C4-2B (cell line): Measurements from ENCODE around the gene CD1E.
"Not testable (repeated sequence)": the region's sequence is repeated elsewhere in the genome, so short reads cannot be mapped to it uniquely, and the experiment has no call there.

Experiments used
- H3K27ac ChIP-seq: fragments of 450-650 bp; 2 replicates; pipeline ENCODE4 v1.5.1; 2017
- ZFX ChIP-seq: fragments of 450-650 bp; IDR thresholded peaks from 2 replicates; pipeline ENCODE4 v1.6.1; 2017
- TF ChIP-seq, protein P1 (sequence below): fragments of 450-650 bp; conservative IDR thresholded peaks from 2 replicates; pipeline ENCODE4 v1.5.1; 2017; ENCODE audit warnings: mild to moderate bottlenecking

Gene CD1E

DNA sequence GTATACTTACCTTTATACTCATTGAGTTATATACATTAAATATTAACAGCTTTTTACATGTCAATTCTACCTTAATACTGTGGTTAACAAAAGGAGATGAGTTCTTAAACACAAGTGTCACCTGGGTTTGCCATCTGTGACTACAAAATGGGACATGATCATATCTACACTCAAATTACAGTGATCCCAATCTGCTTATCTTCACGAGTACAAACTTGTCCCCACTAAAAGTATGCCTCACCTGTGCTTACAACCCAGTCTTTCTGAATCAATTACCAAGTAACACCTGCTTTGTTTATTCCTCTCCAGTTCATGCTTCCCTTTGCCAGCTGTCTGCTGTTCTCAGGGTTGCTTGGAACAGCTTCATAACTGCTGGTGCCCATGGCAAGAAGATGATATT is 8.8 kb downstream of the CD1E start:
- TF ChIP-seq, protein P1, sequence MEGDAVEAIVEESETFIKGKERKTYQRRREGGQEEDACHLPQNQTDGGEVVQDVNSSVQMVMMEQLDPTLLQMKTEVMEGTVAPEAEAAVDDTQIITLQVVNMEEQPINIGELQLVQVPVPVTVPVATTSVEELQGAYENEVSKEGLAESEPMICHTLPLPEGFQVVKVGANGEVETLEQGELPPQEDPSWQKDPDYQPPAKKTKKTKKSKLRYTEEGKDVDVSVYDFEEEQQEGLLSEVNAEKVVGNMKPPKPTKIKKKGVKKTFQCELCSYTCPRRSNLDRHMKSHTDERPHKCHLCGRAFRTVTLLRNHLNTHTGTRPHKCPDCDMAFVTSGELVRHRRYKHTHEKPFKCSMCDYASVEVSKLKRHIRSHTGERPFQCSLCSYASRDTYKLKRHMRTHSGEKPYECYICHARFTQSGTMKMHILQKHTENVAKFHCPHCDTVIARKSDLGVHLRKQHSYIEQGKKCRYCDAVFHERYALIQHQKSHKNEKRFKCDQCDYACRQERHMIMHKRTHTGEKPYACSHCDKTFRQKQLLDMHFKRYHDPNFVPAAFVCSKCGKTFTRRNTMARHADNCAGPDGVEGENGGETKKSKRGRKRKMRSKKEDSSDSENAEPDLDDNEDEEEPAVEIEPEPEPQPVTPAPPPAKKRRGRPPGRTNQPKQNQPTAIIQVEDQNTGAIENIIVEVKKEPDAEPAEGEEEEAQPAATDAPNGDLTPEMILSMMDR: no peak
- no peak for TF ChIP-seq ZFX

DNA sequence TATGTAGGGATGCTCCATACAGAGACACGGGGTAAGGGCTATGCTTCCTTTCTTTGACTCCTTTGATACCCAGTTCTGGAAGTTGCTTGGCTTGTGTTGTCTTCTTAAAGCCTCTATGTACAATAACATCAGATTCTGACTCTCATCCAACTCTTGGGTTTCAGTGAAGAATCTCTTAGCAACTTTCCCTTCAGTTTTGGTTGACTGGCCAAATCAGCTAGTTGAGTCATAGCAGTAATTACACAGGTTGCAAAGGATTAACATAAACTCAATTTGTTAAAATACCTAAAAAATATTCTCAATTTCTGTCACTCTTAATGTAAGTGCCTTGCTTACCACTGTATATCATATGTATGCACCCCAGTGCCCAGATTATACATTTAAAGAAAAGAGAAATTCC is 9.2 kb downstream of the CD1E start:
- no peak overlapping the region for H3K27ac ChIP-seq
- TF ChIP-seq, protein P1: no peak
- no peak for TF ChIP-seq ZFX

More for the DNA sequence above, 8.8 kb downstream of the CD1E start:
- no peak overlapping the region for H3K27ac ChIP-seq

DNA sequence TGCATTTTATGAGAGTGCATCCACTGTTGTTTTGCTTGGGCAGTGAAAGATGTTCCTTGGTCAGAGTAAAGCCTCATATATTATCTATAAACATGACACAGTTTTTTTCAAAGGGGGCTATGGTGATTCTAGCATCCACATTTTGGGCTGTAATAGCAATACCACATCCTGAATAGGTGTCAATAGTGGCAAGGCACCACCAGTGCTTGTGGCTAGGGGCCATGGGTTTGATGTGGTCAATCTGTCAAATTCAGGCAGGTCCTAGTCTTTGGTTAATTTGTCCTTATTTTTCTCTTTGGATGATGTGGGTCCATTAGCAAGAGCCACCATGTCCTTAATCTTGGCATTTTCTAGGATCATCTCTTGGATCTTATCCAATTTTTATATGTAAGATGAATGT is 13.1 kb downstream of the CD1E start:
- H3K27ac ChIP-seq: no peak overlapping the region
- no peak for TF ChIP-seq ZFX
- TF ChIP-seq, protein P1: no peak

DNA sequence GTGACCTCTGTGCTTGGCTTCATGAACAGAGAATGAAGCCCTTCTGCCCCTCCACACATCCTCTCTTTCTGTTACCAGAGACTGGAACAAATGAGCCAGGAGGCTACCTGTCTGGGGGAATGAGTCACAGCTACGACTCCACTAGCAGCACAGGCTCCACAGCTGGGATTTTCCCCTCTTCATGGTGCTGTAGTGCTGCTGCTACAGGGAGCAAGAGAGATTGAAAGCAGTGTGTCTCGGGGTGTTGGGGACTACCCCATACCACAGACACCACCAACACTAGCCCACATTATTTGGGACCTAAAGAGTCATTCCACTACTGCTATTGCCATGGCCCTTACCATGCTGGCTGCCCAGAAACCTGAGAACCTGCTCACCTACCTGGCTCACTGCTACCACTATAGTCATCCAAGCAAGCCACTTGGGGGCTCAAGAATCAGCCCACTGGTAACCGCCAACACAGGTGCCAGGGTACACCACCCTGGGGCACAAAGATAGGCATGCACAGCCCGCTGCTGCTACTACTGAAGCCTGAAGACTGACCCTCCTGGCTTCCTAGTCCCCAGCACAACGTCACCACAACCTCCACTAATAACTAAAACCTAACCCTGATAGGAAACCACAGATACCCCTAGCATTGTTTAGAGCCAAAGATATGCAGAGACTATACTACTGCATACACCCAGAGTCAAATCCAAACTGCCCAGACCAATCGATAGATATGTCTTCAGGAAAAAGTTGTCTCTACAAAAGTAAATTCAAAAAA is 17.7 kb downstream of the CD1E start:
- no peak overlapping the region for H3K27ac ChIP-seq
- TF ChIP-seq, protein P1: no peak
- TF ChIP-seq ZFX: no peak

DNA sequence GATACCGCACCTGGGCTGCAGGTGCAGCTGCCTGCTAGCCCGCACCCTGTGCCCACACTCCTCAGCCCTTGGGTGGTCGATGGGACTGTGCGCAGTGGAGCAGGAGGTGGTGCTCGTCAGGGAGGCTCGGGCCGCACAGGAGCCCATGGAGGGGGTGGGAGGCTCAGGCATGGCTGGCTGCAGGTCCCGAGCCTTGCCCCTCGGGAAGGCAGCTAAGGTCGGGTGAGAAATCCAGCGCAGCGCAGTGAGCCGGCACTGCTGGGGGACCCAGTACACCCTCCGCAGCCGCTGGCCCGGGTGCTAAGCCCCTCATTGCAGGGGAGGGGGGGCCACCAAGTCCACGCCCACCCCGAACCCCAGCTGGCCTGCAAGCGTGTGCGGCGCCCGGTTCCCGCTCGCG is 20.4 kb downstream of the CD1E start:
- H3K27ac ChIP-seq: not testable (repeated sequence)

DNA sequence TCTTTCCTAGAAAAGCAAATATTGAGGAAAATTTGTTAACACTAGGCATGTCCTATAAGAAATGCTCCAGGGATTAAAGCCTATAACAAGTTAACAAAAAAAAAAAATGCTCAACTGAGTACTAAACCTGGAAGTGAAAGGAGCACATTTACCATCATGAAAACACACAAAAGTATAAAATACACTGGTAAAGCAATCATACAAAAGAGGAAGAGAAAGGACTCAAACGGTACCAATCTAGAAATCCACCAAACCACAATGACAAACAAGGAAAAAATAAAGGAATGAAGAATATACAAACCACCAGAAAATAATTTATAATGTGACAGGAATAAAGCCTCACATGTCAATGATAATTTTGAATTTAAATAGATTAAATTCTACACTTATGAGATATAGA is 21.2 kb downstream of the CD1E start:
- TF ChIP-seq, protein P1: no peak
- H3K27ac ChIP-seq: no peak overlapping the region

DNA sequence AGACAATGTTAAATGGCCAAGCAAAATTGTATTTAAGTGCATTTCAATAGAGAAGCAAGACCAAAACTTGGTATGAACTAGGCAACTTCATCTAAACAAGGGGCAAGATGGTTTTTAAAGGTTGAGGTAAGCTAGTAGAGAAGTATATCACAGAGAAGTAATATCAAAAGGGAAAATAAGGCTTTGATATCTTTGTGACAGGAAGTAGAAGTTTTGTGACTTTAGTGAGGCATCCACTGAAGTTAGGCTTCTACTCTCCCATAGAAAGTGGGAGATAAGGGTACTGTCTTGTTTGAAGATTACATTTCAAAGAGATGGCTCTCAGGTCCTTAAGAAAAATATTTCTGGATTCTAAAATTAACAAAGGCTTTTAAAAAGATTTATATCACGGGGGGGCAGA is 36.6 kb downstream of the CD1E start:
- TF ChIP-seq, protein P1: no peak
- TF ChIP-seq ZFX: no peak
- H3K27ac ChIP-seq: no peak overlapping the region

DNA sequence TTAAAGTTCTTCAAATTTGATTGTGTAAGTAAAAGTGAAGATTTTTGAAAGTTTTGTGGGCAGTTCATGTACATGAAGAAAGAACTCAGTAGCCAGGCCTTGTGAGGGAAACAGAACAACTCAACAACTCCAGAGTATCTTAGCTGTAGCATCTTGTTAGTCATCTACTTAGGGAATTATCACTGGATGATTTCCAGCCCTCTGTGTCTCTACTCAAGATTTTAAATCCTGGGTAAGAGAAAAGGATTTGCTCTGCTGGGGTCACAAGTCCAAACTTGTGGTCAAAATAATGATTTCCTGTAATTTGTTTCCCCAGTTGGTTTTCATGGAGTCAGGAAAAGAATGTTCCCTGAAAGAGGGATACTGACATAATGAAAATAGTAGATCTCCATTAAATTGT is 37.4 kb downstream of the CD1E start:
- no peak overlapping the region for H3K27ac ChIP-seq
- TF ChIP-seq, protein P1: no peak
- no peak for TF ChIP-seq ZFX
